ENCODE results near the gene ZNF648. TPM values are rescaled to one million over a fixed set of nuclear protein-coding genes. Genes with fewer than 3 reads are reported as not detected.
"Not testable (repeated sequence)": the region's sequence is repeated elsewhere in the genome, so short reads cannot be mapped to it uniquely, and the experiment has no call there.

Gene ZNF648
- total RNA-seq, 3 donors from 2014 or later: 0.07 TPM; not detected in 2

GRCh38 chr1:182052355-182052754, 9.2 kb downstream of the ZNF648 start:
- TF ChIP-seq CTCF (IDR thresholded peaks at IDR 0.05): no peak
- intact Hi-C loops (cut with DNase I, micrococcal nuclease): no loop called here

GRCh38 chr1:182051938-182052337, 9.6 kb downstream of the ZNF648 start:
- no peak overlapping the region for H3K4me3 ChIP-seq
- no peak for DNase-seq
- intact Hi-C loops (cut with DNase I, micrococcal nuclease): no loop called here
- TF ChIP-seq CTCF (IDR thresholded peaks at IDR 0.05): no peak
- H3K36me3 ChIP-seq (ENCODE audit: low read depth): no peaks in the 10 kb centered on the region
- no peak for ATAC-seq
- H3K4me1 ChIP-seq (ENCODE audit: low read depth): no peaks in the 10 kb centered on the region
- H3K9me3 ChIP-seq: no peaks in the 10 kb centered on the region

More at GRCh38 chr1:182052355-182052754, 9.2 kb downstream of the ZNF648 start:
- no peak overlapping the region for H3K4me3 ChIP-seq
- ATAC-seq: no peak
- no peaks in the 10 kb centered on the region for H3K9me3 ChIP-seq
- no peak for DNase-seq
- no peaks in the 10 kb centered on the region for H3K36me3 ChIP-seq (ENCODE audit: low read depth)
- no peaks in the 10 kb centered on the region for H3K4me1 ChIP-seq (ENCODE audit: low read depth)

- no peak for ATAC-seq
- intact Hi-C loops (cut with DNase I, micrococcal nuclease): no loop called here
- no peak for DNase-seq
- no peak for TF ChIP-seq CTCF (IDR thresholded peaks at IDR 0.05)
- Histone ChIP-seq H3K9me3 (peaks cover 5% of the 10 kb centered on the region), H3K4me3 (no peak overlapping the region), H3K4me1 (ENCODE audit: low read depth) (no peaks in the 10 kb centered on the region), H3K36me3 (ENCODE audit: low read depth) (no peaks in the 10 kb centered on the region)
Observed at GRCh38 chr1:182050481-182051448, 10.7 kb downstream of the ZNF648 start.

GRCh38 chr1:182048562-182048961, 12.9 kb downstream of the ZNF648 start:
- Histone ChIP-seq H3K36me3 (ENCODE audit: low read depth) (no peaks in the 10 kb centered on the region), H3K4me1 (ENCODE audit: low read depth) (no peaks in the 10 kb centered on the region), H3K4me3 (no peak overlapping the region), H3K9me3 (peaks cover 17% of the 10 kb centered on the region)
- no peak for DNase-seq
- no peak for TF ChIP-seq CTCF (IDR thresholded peaks at IDR 0.05)
- ATAC-seq: no peak
- intact Hi-C loops (cut with DNase I, micrococcal nuclease): no loop called here

GRCh38 chr1:182046763-182047162, 14.7 kb downstream of the ZNF648 start:
- no peaks in the 10 kb centered on the region for H3K4me1 ChIP-seq (ENCODE audit: low read depth)
- no peaks in the 10 kb centered on the region for H3K36me3 ChIP-seq (ENCODE audit: low read depth)
- intact Hi-C loops (cut with DNase I, micrococcal nuclease): no loop called here
- peaks cover 17% of the 10 kb centered on the region for H3K9me3 ChIP-seq
- H3K4me3 ChIP-seq: no peak overlapping the region
- ATAC-seq (no peak), DNase-seq (no peak)
- no peak for TF ChIP-seq CTCF (IDR thresholded peaks at IDR 0.05)

- H3K36me3 ChIP-seq (ENCODE audit: low read depth); ATAC-seq; H3K4me3 ChIP-seq; DNase-seq; intact Hi-C loops (cut with DNase I, micrococcal nuclease); H3K4me1 ChIP-seq (ENCODE audit: low read depth): not testable (repeated sequence)
- H3K9me3 ChIP-seq: peaks cover 17% of the 10 kb centered on the region
Observed at GRCh38 chr1:182045481-182045880, 16.0 kb downstream of the ZNF648 start.
